SHP77 treated with DMSO at 0.1 percent for 48 hours (cell line): ENCODE results near the gene TCAP.

Experiments used
- DNase-seq: peaks from one replicate; lab custom pipeline; 2025; lab: John Stamatoyannopoulos, UW

The TCAP gene

DNA sequence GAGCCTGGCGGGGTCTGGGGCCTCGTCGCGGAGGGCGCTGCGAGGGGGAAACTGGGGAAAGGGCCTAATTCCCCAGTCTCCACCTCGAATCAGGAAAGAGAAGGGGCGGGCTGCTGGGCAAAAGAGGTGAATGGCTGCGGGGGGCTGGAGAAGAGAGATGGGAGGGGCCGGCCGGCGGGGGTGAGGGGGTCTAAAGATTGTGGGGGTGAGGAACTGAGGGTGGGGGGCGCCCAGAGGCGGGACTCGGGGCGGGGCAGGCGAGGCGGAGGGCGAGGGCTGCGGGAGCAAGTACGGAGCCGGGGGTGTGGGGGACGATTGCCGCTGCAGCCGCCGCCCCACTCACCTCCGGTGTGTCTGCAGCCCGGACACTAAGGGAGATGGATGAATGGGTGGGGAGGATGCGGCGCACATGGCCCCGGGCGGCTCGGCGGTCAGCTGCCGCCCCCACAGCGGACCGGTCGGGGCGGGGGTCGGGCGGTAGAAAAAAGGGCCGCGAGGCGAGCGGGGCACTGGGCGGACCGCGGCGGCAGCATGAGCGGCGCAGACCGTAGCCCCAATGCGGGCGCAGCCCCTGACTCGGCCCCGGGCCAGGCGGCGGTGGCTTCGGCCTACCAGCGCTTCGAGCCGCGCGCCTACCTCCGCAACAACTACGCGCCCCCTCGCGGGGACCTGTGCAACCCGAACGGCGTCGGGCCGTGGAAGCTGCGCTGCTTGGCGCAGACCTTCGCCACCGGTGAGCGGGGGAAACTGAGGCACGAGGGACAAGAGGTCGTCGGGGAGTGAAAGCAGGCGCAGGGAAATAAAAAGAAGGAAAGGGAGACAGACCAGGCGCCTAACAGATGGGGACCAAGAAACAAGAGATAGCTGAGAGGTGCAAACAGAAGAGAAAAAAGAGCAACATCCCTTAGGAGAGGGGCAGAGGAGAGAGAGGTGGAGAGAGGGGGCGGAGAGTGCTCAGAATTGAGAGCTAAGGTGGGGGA, 3.1 kb downstream of the TCAP start, which contains the start of gene PNMT:
PNMT (plus strand) TSS at position 509 of the 980 bp plus-strand sequence; CDS start at position 532, 23 bp downstream.
- no peak for DNase-seq

DNA sequence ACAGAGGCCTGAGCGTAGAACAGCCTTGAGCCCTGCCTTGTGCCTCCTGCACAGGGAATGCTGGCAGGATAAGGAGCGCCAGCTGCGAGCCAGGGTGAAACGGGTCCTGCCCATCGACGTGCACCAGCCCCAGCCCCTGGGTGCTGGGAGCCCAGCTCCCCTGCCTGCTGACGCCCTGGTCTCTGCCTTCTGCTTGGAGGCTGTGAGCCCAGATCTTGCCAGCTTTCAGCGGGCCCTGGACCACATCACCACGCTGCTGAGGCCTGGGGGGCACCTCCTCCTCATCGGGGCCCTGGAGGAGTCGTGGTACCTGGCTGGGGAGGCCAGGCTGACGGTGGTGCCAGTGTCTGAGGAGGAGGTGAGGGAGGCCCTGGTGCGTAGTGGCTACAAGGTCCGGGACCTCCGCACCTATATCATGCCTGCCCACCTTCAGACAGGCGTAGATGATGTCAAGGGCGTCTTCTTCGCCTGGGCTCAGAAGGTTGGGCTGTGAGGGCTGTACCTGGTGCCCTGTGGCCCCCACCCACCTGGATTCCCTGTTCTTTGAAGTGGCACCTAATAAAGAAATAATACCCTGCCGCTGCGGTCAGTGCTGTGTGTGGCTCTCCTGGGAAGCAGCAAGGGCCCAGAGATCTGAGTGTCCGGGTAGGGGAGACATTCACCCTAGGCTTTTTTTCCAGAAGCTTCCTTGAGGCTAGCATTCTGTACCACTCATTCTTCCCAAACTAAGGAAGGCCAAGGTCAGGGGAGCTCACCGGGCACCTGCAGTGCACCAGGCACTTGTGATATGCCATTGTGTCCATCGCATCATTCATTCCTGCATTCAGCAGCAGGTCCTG, 5.0 kb downstream of the TCAP start:
- DNase-seq: no peak

DNA sequence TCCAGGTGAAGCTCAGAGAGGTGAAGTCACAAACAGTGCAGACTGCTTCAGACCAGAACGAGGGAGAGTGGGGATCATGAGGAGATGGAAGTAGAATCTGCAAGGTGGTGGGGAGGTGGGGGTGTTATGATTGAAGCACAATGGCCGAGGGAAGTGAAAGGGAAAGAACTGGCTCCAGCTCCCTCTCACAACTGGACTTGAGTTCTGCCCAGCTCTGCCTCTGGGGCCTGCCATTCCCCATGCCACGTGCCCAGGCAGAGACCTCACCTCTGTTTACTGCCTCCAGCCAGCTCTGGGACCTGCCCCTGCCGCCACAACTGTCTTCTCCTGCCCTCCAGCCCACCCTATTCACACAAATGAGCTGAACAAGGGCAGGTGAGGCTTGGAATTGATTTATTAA, 5.6 kb downstream of the TCAP start:
- no peak for DNase-seq

DNA sequence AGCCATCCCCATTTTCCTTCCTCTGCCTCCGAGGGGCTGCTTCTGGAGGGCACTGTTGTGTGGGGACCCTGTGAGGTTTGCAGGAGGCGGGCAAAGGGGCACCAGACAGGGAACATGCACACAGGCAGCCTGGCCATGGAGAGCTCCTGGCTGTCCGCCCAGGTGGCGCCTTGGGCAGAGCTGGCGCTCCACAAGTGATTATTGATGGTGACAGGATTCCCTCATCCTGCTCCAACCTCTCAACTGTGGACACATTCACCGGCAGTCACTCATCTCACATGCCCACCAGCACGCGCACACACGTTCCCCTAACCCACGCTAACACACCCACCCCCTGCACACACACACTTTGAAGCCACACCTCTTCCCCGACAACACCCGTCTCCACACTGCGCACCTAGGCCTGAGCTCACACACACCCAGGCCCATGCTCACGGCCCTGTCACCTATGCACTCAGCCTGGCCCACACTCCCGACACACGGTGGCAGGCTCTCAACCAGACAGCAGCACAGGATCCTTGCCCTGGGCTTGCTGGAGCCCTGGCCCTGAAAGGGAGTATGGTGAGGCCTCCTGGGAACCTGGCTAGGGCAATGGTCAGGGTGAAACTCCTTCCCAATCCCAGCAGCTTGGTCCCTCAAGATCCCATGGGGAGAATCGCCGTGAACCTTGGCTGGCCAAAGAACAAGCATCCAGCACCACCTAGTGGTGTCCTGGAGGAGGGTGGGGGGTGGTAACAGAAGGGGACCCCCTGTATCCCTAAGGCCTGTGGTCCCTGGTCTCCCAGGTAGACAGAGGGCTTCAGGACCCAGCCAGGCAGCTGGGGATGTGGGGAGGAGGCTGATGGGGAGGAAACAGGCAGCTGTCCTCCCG, 6.7 kb downstream of the TCAP start:
- DNase-seq: no peak

DNA sequence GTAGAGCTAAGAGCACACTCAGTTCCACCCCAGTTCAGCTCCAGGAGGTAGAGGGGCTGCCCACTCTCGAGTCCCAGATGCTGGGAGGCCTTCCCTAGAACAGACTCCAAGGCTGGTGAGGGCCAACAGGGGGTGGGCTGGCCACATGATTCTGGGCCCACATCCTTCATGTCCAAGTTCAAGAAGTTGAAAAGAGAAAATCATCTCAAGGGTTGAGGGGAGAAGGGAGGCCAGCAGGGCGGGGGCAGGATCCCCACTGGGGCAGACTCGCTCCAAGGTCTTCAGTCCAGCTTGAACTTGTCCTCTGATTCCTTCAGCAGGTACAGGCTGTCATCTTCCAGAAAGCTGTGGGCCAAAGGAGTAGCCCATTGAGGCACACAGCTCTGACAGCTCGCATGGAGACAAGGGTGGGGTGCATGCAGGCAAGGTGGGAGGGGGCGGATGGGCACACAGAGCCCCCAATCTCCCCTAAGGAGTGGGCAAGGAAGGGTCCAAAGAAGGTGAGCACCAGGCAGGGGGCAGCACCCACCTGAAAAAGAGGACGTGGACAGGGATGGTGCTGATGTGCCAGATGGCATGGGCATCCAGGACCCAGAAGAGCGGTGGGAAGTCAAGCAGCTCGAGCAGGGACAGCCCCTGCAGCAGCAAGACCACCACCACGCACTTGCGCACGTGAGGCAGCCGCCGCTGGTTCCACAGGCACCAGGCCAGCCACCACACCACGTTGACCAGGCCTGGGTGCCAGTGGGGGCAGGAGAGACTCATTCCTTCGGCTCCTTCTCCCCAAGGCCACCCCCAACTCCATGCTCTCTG, 7.6 kb downstream of the TCAP start:
- no peak for DNase-seq

DNA sequence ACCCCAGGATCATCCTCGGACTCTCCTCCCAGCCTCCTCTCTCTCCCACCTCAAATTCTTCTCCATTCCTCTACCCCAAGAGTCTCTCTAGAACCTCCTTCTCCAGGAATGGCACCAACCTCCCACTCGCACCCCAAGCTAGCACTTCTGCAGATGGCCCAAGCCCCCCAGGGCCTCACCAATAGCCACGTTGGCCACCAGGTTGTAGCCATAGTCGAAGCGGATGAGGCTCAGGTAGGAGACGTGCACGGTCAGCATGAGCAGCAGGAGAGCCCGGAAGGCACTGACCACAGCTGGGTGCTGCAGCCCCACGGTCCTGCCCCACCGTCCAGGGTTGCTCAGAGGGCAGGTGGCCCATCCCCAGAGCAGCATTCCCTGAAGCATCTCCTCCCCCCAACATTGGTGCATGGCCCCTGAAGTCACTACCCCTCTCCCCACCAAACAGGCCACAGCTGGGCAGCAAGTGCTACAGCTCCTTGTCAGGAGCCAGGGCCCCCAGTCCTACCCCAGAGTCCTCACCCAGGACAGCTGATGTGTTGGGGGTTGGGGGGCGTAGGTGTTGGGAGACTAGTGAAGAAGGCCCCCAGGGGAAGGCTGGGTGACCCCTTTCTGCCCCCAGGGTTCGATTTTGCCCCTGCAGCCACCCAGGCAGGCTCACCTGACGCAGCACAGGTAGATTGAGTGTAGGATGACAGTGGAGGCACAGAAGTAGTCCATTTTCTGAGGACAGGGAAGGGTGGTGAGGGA, 8.4 kb downstream of the TCAP start:
- no peak for DNase-seq

DNA sequence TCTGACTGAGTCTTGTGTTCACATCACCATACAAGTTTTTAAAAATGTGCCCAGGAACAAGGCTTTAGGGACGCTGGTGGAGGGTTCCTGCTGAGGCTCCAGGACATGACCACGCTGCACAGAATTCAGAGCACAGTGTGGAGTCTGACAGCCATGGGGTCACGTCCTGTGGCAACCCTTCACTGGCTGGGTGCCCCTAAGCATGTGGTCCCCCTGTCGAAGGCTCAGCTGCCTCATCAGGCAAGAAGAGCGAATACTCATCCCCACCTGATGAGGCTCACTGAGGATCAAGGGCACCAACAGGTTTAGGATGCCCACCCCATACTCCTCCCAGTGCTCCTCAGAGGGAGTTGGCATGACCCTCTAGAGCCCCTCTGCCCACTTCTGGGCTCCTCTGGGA, 9.0 kb downstream of the TCAP start:
- DNase-seq: no peak

DNA sequence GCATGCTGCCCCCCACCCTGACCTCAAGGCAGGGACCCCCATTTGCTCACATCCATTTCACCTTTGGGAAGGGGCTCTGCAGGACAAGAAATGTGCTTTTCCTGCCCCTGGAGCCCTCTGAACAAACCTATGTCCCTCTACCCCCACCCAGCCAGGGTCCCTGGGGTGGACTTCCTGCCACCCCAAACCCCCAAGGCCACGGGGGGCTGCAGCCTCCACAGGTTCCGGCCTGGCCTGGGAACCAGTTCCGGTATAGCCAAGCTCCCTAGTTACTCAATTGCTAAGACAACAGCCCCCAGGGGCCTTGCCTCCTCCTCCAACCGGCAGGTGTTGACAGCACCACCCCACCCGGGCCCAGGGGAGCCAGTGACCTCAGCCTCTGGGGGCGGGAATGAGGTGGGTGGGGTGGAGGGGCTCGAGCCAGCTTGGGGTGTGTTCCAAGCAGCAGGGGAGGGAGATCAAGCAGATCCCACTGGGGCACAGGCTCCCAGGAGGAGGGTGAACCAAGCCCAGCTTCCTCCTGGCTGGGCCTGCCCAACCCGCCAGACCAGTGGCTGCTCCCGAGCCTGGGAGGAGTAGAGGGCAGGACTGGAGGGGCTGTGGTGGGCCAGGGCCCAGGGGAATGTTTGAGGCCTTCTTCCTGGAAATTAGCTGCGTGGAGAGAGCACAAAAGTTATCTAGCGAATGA, 9.7 kb downstream of the TCAP start:
- no peak for DNase-seq

DNA sequence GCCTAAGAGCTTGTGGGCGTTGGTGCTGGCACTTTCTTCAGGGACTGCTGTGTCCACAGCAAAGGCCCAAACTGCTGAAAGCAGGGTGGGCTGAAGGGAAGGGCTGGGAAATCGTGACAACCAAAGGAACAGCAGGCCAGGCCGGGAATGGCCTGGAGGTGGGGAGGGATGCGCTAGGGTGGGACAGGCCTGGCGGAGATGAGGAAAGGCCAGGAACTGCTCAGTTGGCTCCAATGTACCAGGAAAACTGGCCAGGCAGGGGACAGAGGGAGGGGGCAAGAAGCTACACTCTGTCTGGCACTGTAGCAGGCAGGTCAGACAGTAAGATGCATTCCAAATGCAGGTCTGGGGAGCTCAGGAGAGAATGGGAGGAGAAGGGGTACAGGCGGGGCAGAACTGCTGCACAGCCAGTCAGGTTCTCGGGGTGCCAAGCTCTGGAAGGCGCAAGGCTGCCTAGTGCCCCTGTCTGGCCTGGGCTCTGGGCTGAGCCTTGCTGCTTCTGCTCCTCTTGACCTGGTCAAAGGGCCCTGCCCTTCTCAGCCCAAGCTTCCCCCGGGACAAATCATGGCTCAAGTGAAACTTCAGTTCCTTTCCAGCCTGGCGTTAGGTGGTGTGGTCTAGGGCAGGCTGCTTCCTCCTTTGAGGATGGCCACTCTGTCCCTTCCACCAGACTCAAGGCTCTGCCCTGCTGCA, 10.4 kb downstream of the TCAP start:
- no peak for DNase-seq

DNA sequence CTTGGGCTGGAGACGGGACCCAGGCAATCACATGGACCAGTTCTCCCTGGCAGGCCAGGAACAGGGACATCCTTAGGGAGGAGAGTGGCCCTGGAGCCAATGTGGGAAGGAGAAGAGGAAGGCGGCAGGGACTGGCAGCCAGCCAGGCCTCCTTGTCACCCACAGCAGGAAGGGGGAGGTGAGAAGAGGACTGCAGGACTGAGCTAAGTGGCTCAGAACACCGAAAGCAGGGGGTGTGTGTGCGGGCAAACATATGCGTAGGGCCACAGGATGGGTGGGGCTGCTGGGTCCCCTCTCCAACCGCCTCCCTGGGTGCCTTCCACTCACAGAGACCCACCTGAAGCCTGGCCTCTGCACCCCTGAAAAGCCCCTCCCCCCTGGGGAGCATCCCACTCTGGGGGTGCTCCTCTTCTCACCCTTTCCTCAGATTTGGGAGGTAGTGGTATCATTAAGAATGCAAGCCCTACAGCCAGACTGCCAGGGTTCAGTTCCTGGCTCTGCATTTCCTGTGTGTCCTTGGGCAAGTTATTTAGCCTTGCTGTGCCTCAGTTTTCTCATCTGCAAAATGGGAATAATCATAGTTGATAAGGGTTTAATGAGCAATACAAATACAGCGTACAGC, 11.2 kb downstream of the TCAP start:
- peak; percentile 8 for DNase-seq

DNA sequence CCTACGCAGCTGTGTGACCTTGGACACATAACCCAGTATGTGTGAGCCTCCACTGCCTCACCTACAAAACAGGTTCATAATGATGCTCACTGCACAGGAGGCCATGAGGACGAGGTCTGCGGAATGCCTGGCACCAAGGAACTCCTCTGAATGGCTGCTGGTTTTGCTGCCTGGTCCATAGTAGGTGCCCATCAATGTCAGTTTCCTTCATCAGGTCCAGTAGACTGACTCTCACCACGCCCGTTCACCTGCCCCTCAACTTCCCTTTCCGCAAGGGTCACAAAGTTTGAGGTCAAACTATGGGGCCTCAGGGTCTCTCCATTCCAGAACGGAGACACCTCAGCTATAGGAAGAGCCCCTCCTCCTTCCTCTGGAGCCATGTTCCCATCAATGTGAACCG, 11.9 kb downstream of the TCAP start:
- DNase-seq: no peak

DNA sequence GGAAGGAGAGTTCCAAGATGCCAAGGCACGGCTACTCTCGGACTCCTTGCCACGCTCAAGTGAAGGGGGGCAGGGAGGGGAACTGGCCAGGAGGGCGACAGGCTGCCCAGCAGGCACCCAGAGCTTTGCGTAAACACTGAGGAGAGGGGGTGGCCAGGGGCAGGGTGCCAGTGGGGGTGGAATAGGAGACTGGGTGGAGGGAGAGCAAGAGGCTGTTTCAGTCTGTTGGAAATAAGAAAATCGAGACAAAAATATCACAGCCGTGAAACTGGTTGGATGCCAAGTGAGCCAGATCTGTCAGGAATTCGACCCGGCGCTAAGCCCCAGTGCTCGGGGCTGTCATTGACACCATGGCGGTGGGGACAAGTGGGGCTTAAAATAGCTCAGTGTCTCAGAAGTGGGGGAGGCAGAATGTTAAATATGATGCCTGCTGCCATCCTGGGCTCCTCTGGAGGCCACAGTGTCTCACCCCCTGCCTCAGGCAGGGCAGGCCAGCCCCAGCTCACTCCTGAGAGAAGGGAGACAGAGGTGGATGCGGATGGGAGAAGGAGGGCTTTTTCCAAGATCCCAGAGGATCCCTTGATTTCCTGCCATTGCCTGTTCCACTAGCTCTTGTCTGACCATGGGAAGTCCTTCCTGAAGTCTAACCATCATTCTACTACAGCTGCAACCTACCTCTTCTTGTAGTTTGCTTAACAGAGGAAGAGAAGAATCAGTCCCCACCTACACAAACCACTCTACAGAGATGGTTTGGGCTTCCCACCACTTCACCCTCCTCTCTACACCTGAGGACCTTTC, 12.6 kb downstream of the TCAP start:
- DNase-seq: no peak

DNA sequence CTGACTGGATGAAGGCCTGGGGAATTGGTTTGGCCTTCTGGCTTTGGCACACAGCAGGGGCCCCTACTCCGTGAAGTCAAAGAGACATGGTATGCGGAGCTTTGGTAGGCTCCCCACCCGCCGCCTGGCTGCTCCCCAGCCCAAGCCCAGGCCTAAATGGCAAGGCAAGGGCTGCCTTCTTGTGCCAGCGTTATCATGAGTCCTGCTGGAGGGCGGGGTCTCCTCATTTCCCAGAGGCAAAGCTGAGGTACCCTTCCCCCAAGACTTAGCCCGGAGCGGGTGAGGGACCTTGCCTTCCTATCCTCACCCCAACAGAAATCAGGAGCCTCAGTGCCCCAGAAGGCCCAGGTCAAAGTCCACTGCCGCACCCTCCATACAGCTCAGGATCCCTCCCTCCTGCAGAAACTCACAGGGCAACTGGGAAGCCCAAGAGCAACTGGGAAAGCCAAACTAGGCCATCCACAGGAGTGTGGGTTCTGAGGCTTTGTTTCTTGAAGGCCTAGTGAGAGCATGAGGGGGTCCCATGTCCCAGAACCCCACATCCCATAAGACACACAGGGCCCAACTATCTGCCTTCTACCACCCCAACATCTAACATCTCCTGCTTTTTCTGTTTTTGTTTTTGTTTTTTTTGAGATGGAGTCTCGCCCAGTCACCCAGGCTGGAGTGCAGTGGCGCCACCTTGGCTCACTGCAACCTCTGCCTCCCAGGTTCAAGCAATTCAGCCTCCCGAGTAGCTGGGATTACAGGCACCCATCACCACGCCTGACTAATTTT, 13.4 kb downstream of the TCAP start:
- no peak for DNase-seq

DNA sequence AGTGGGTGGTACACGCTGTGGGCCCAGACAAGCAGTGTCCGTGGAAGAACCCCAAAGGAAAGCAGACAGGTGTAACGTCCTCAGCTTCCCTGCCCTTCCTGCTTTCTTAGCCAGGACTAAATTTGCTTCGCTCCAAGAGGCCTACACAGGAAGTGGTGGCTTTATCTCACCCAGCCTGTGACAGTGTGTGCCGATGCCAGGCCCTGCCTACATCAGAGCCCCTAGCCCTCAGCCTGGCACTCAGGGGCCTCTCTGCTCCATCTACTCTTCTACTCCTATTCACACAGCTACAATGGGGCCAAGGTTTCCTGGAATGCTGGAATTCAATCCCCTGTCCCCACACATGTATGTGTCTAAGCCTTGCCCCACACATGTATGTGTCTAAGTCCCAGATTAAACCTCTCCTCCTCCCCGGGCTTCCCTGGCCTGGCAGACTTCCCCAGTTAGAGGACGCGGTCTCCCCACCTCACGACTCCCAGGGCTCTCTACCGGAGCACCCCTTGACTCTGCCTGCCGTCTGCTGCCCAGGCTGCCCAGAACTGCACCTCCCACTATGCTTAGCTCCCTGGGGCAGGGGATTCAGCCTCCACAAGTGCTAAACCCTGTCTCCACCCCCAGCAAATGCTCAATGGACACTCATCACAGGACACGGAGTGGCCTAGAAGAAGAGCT, 14.5 kb downstream of the TCAP start:
- DNase-seq: no peak

DNA sequence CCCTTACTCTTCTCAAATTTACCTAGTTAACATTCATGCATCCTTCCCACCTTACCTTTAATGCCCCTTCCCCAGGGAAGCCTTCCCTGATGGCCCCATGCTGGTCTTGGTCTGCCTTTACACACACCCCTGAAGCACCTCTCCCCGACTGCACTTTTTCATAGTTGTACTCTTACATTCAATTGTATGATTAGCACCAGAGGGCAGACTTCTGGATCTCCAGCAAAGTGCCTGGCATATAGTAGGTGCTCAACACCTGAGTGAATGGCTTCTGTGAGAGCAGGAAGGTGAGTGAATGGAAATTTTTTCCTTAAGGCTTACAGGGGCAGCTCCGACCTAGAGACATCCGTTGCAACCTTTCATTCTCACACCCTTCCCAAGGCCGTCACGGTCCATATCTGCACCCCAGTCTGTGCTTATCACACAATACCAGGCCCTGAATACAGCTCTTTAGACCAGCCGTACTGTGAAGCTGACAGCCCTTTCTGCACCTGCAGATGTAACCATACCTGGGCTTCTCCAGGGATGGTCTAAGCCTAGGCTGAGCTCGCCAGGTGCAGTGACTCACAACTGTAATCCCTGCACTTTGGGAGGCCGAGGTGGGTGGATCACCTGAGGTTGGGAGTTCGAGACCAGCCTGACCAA, 18.3 kb downstream of the TCAP start:
- DNase-seq: no peak
